GM04503 (cell line): ENCODE measurements around the gene VCPKMT.
A peak's percentile ranks its signal among the peaks of the same experiment; 100 is the strongest.

Source experiments
- DNase-seq: peaks from one replicate; pipeline ENCODE4 v3.0.0-alpha.2; 2012; ENCODE audit warnings: low read depth

Gene VCPKMT

DNA sequence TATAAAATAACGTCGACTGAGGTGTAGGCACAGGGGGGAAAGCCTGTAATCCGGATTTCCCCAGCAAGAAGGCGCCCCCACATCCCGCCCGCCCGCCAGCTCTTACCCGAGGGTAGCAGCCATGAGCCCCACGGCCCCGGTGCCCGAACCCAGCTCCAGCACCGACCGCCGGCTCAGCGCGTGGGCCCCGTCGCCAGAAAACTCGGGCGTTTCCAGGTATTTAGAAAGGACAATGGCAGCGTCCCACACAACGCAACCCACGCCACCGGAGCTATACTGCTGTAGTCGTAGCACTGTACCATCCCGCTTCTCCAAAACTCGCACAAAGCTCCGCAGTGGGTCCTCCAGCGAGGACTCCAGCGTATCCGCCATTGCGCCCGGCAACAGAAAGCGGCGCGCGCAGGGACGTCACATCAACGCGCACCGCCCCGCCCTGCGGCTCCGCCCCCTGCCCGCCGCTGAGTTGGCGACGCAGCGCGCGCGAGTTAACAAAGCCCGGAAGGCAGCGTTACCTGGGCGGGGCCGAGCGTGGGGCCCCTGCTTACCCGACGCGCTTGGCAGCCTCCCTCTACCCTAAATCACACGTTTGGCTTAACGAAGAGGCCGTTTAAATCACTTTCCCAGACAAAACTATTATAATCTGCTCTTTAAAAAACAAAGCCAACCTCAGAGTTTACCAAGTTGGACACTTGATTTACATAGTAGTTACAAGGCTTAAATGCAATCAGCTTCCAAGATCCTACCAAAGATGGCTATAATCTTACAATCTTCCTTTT, at the start of gene VCPKMT:
VCPKMT (minus strand) TSS at position 392 of the 776 bp plus-strand sequence; CDS start at position 372, 20 bp downstream.
- DNase-seq: peak; percentile 49

DNA sequence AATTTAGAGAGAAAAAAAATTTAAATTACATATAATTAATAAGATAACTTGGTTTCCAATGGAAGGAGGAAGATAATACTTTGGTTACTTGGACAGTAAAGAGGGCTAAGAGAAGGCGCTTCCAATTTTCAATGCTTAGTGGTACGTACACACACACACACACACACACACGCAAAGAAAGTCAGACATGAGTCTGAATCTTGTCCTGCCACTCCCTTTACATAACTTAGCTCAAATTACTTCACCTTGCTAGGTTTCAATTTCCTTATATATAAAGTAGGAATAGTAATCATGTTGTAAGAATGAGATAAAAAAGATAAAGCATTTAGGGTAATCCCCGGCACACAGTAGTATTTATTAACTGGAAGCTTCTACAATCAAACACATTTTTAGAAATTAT, 39.7 kb upstream of the VCPKMT start:
- DNase-seq: no peak

DNA sequence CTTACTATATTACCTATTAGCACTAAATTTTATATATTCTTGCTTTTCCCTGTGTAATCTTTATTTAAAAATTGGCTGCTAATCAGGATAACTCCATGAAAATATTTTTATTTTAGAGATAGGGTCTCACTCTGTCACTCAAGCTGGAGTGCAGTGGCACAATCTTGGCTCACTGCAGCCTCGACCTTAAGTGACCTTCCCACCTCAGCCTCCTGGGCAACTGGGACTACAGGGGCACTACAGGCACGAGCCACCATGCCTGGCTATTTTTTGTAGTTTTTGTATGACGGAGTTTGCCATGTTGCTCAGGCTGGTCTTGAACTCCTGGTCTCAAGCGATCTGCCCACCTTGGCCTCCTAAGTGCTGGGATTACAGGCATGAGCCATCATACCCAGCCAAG, 32.4 kb upstream of the VCPKMT start:
- DNase-seq: no peak

DNA sequence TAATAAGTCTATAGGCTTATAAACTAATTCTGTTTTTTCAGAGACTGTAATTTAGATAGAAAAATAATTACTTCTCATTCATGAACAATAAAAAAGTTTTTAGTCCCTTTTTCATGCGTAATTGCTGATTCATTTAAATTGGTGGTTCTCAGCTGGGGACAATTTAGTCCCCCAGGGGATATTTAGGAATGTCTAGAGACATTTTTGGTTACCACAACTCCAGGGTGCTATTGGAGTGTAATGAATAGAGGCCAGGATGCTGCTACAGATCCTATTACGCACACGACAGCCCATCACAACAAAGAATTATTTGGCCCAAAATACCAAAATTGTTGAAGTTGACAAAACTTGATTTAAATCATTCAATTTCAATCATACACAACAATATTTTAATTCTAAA, 22.8 kb upstream of the VCPKMT start:
- DNase-seq: no peak

DNA sequence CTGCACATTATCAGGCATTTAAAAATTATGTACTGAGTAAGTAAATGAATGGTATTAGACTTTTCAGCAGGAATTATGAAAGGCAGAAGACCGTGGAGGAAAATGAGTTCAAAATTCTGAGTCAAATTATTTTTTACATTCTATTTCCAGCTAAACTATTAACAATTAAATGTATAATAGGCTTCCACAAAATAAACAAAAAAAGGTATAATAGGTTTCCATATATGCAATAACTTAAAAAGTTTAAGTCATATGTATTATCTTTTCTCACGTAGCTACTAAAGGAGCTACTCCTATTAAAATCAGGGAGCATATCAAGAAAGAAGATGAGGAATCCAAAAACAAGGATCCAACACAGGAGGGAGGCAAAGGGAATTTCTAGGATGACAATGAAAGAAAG, 11.4 kb upstream of the VCPKMT start:
- no peak for DNase-seq

DNA sequence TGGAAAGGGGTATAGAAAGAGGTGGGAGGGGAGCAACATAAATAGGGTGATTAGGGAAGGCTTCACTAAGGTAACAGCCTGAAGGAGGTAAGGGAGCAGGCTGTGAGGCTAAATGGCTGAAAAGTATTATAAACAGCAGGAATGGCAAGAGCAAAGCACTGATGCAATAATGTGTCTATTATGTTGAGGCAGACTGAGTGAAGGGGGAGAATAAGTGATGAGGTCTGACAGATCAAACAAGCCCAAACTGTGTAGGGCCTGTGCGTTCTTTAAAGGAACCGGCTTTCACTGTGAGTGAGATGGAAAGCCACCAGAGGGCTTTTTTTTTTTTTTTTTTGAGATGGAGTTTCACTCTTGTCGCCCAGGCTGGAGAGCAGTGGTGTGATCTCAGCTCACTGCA, 6.7 kb upstream of the VCPKMT start:
- no peak for DNase-seq

DNA sequence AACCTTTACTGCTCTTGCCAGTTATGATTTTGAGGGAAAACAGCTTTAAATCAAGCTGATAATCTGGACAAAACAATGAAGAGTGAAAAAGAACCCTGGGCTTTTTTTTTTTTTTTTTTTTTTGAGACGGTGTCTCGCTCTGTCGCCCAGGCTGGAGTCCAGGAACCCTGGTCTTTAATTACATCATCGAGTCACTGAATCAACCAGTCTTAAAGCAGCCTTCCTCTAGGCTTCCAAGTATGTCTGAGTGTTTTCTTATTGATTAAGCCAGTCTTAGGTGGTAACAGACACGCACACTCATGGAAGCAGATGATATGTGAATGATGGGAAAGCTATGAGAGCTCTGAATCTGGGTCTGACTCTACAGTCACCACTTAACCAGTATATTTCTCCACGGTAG, 5.9 kb upstream of the VCPKMT start:
- no peak for DNase-seq

DNA sequence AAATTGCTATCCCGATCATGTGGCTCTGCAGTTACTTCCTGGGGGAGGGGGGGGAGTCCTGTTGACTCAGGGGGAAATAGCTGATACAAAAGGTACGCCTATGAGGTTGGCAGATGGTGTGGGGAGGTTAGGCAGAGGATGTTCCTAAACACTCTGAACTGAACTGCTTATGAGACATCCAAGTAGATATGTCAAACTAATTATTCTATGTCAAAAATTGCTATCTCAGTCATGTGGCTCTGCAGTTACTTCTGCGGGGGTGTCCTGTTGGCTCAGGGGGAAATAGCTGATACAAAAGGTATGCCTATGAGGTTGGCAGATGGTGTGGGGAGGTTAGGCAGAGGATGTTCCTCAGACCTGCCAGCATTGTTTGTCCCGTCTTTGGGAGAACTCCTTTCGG, 5.1 kb upstream of the VCPKMT start:
- DNase-seq: no peak

DNA sequence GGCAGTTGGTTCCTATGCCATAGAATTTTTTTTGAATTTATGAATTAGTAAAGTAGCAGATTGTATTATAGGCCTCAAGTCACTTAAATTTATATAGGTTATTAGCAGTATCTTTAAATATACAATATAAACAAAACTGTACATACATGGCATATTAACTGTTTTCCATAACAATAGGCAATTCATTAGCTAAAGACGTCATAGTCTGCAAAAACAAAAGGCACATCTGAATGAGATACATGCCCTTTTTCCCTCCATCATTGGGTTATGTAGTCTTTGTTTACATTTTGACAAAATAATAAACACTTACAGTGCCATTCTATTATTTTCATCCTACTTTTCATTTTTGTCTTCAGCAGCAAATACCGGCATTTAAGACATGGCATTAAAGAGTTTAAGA, 1.1 kb upstream of the VCPKMT start:
- no peak for DNase-seq

DNA sequence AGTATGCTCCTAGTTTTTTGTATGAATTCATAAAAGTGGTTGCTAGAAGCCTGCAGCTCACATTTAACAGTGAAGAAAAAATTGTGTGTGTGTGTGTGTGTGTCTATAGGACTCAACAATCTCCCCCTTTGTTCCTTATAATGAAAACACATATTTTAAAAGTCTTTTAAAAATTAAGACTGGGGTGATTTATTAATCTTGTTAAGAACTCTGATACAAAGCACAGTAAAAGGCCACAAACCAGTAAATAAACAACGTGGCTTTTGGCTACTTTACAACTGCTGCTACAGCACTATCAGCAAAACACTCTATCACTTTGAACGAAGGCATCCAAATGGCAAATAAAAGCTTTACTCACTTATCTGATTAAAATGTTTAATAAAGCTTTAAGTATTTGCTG, 594 bp upstream of the VCPKMT start:
- no peak for DNase-seq

DNA sequence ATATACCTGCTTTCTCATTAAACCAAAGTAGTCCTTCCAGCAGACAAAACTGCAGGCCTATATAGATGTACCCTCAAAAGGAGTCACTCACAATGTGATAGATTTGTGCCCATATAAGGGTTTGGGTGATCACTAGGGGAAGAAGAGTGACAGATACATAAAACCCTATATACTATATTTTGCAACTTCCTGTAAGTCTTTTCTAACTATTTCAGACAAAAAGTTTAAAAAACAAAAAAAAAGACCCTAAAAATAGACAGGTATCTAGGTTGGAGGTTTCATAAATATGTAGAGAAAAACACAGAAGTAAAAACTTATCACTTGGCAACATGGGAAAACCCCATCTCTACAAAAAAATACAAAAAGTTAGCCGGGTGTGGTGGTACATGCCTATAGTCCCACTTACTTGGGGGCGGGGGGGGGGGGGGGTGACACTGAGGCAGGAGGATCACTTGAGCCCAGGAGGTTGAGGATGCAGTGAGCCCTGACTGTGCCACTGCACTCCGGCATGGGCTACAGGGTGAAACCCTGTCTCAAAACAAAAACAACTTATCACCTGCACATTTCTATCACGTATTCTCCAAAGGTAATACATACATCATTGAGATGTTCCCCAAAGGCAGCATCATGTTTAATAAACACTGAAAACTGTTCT, 2.9 kb downstream of the VCPKMT start:
- DNase-seq: no peak

DNA sequence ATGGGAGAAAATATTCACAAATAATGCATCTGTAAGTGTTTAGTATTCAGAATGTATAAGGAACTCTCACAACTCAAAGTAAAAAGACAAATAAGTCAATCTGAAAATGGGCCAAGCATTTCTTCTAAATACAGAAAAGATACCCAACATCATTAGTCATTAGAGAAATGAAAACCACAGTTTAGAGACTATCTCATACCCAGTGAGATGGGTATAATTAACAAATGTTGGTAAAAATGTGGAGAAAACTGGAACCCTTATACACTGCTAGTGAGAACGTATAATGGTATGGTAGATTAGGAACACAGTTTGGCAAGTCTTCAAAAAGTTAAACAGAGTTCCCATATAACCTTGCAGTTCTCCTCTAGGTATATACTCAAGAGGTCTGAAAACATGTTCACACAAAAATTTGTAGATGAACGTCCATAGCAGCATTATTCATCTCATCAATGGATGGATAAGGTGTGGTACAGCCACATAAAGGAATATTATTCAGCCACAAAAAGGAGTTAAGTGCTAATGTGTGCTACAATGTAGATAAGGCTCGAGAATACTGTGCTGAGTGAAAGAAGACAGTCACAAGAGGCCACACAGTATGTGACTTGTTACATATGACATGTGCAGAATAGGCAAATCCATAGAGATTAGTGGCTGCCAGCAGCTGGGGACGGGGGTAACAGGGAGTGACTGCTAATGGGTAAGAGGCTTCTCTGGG, 5.9 kb downstream of the VCPKMT start:
- DNase-seq: no peak

DNA sequence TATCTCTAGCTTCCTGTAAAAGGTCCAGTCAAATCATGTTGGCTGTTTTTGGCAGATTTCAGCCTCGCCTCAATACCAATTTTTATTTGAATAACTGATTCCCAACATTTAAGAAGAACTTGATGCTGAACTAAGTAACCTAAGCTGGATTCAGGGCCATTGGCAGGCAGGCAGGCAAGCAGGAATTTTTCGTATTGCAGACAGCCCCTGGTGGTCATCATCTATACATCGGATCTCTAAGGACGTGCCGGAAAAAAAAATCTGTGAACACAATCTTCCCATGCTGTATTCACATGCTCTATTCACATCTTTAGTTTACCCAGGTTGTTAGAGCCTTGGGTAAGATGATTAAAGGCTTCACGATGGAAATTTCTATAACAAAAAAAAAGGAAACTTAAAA, 7.0 kb downstream of the VCPKMT start:
- no peak for DNase-seq

DNA sequence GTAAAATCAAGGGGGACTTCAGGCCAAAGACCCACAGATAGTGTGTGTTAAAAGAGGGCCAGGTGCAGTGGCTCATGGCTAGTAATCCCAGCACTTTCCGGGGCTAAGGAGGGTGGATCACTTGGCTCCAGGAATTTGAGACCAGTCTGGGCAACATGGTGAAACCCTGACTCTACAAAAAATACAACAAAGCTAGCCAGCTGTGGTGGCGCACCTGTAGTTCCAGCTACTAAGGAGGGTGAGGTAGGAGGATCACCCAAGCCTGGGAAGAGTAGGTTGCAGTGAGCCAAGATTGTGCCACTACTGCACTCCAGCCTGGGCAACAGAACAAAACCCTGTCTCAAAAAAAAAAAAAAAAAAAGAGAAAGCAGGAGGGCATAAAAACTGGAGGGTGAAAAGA, 8.5 kb downstream of the VCPKMT start:
- DNase-seq: no peak

DNA sequence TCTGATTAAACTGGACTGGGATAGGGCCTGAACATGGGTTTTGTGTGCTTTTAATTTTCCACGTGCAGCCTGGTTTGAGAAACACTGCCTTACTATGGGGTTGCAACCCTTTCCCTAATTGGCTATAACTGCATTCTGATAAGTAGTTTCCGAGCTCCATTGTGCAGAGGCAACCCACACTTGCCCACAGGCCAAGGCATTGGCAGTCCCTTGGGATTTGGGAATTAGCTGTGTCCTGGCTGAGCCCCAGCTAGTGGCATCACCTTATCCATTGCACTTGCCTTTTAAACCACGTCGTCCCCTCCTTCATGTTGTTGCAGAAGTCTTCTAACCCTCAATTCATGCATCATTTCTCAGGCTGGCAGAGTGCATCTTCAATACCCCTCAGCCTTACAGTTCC, 10.2 kb downstream of the VCPKMT start:
- DNase-seq: no peak

DNA sequence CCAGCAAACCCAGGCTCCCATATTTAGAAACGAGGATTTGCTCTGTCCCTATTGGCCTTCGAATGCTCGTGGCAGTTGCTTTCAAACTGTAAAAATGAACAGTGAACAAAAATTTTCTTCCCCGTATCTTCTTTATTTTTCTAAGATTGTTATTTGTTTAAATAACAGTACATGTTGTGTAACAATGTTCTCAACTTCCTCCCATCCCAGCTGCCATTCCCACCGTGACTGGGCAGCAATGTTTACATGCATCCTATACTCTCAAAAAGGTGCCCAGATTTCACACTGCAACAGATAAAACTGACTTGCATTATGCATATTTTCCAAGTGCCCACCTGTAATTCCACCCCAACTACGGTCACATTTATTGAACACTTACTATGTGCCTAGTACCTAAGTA, 12.8 kb downstream of the VCPKMT start:
- DNase-seq: no peak

DNA sequence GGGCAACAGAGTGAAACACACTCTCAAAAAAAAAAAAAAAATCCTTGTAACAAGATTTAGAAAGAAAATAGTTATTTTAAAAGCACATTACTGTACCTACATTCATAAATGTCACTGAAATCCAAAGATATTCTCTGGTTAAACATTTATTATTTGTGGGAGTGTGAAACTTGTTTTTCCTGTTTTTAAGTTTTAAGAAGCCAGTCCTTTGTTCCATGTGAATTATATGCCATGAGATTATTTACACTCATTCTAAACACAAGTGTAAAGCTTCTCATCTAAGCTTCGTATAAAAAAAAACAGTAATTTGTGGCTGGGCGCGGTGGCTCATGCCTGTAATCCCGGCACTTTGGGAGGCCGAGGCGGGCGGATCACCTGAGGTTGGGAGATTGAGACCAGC, 15.0 kb downstream of the VCPKMT start:
- DNase-seq: no peak

DNA sequence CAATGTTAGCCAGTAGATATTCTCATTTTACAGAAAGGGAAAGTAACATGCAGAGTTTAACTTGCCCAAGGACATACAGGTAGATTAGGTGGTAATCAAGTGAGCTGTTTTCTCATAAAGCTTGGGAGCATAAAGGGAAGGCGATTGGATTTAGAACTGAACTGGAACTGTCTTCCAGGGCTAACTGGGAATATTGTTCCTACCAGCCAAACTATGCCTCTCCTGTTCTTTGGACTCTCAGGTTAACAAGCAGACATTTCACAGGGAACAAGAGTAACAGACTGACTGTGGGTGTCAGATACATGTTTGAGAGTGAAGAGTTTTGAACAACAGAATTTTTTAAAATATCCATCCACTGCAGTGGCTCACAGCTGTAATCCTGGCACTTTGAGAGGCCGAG, 15.6 kb downstream of the VCPKMT start:
- no peak for DNase-seq

DNA sequence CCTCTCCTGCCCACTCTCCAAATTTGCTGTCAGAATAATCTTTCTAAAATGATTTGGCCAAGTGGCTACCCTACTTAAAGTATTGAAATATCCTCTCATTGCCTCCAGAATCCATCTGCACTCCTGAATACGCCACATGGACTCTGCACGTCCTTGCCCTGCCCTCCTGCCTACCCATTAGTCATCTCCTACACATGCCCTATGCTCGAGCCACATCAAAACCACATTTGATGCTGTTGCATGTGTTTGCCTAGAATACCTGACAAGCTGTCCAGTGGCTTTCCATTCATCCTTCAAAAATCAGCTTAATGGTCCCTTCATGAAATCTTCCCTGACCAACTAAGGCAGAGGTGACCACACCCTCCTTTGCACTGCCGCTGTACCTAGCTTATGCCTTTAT, 17.0 kb downstream of the VCPKMT start:
- no peak for DNase-seq

DNA sequence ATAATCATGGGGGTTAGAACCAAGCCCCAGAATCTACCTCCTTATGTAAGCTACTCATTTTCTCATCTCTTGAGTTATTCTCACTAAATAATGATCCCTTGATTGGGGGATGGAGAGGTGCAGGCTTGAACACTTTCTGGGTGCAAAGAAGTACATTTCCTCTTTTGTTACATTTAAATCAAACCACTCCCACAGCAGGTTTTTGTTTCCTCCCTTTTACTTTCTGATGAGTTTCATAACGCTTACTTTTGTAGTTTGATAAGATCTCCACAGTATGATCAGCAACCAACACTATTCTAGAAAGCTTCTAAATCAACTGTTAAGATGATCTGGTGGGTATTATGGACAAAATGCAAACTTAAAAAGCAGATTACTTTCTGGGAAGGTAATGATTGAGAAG, 20.5 kb downstream of the VCPKMT start:
- DNase-seq: no peak

DNA sequence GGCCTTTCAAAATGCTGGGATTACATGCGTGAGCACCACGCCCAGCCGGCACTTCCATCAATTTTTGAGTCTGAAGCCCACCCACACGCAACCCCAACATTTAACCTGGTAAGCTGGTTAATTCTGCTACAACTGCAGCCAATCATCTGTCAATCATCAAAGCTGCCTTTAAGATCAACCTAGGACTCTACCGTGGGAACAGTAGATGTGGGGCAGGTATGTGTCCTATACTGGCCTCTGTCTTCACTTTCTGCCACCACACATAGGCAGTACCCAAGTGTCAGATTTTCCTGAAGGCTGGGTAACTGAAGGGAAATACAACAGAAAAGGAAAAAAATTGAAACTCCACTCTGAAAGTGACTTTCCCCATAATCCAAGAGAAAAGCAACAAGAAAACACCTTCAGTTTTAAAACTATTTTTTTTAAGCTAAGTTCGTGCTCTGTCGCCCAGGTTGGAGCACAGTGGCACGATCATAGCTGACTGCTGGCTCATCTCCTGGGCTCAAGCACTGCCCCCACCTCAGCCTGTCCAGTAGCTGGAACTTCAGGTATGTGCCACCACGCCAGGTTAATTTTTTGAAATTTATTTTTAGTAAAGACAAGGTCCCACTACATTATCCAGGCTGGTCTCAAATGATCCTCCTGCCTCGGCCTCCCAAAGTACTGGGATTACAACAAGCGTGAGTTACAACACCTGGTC, 22.2 kb downstream of the VCPKMT start:
- no peak for DNase-seq

DNA sequence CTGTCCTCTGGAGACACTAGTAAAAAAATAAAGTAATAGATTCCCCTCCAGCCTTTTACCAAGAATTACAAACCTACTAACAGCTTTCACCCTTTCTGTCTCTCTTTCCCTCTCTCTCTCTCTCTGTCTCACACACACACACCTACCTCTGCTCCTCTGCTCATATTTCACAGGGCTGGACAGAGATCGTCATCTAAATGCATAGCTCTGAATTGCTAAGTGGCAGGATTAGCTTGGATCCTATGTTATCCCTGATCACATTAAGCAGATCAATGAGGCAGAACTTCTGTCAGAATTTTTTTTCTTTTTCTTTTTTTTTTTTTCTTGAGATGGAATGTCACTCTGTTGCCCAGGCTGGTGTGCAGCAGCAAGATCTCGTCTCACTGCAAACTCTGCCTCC, 22.9 kb downstream of the VCPKMT start:
- no peak for DNase-seq
